LNCaP clone FGC (cell line): Measurements from ENCODE around the gene NUCB1.

Source experiments
- DNase-seq: peaks from one replicate; pipeline ENCODE4 v3.0.0-alpha.2; 2011; ENCODE audit warnings: low read depth
- H3K4me3 ChIP-seq: 2 replicates; pipeline ENCODE4 v1.5.1; 2011; ENCODE audit warnings: mild to moderate bottlenecking, low read depth, low read length, control low read depth
- CTCF ChIP-seq: IDR thresholded peaks from 2 replicates; pipeline ENCODE4 v1.5.1; 2012; ENCODE audit warnings: mild to moderate bottlenecking; ENCODE audit not compliant: control insufficient read depth, insufficient read depth; ENCODE audit errors: extremely low read depth

The NUCB1 gene

GRCh38 chr19:48859711-48860572, 40.2 kb upstream of the NUCB1 start:
- no peak overlapping the region for H3K4me3 ChIP-seq
- DNase-seq: no peak
- TF ChIP-seq CTCF: no peak

DNA sequence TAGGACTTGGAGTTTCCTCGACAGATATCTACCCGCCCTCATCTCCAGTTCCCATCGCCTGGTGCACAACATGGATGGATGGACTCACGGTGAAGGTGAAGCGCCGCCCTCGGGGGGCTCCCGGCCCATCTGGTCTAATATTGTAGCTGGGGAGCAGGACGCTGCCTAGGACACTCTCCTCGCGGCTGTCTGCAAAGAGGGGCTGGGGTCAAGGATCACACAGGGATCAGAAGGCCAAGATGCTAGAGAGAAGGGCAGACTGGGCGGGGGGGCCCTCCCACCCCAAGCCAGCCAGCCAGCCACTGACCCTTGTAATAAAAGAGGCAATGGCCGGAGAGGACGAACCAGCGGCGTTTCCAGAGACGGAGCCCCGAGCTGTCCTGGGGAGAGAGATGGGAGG, 38.8 kb upstream of the NUCB1 start:
- TF ChIP-seq CTCF: no peak
- H3K4me3 ChIP-seq: no peak overlapping the region
- DNase-seq: no peak

GRCh38 chr19:48862827-48863226, 37.3 kb upstream of the NUCB1 start:
- DNase-seq: no peak
- no peak for TF ChIP-seq CTCF
- H3K4me3 ChIP-seq: no peak overlapping the region

DNA sequence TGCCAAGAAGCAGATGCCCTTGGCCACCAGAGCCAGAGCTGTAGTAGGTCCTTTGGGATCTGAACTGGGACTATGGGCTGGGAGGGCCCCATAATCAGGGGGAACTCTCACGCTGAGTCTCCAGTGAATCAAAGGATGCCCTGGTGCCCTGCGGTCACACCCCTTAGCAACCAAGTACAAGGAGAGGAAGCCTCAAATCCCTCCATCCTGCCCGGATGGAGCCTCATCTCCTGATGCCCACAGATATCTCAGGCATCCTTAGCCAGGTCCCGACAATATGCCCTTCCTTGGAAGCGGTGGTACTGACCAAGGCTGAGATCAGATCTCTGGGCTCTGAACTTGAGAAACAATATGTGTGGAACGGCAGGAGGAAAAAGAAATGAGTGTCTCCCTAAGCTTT, 33.4 kb upstream of the NUCB1 start:
- no peak overlapping the region for H3K4me3 ChIP-seq
- TF ChIP-seq CTCF: no peak
- no peak for DNase-seq

DNA sequence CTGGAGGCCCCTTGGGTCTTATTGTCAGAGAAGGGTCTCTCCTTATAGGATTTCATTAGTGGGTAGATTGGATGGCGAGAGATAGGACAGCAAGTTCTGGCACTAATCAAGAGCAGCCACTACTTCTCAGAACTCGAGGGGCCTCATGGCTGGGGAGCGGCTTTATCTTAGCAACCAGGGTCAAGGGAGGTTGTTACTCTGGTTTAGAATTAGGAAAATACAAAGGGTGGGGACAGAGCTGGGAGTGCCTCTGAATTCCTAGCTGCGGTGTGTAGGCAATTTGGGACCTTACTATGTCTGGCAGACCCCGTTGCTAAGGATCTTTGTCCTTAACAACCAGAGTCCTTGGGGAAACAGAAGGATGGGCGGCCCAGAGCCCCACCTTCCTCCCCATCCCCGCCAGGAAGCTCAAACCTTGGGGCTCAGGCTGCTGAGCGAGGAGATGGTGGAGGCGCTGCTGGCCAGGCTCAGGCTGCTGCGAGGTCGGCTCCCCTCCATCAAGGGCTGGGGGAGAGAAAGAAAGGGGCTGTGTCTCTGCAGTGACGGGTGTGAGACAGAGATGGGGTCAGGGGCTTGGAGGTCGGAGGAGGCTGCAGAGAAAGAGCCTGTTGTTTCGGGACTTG, 32.9 kb upstream of the NUCB1 start:
- H3K4me3 ChIP-seq: no peak overlapping the region
- no peak for TF ChIP-seq CTCF
- no peak for DNase-seq

DNA sequence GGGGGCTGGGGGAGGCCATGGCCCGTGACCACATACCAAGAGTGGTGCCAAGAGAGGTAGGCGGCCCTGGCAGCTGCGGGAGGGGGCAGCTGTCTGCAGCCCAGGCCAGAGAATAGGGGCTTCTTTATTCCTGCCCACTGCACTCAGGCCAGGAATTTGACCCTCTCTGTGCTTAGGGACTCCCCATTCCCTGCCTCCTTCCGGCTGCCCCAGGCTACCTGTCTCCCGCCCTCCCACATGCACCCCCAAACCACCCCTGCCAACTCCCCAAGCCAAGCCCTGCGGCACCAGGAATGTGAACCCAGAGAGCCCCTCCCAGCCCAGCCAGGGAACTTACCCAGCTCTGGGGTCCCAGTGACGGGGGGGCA, 32.4 kb upstream of the NUCB1 start:
- no peak overlapping the region for H3K4me3 ChIP-seq
- DNase-seq: no peak
- no peak for TF ChIP-seq CTCF
